Esophagus (tissue), 2 donors: ENCODE results near the gene NFATC3. TPM values are rescaled to one million over a fixed set of nuclear protein-coding genes. Genes with fewer than 3 reads are reported as not detected.
A peak's percentile ranks its signal among the peaks of the same experiment; 100 is the strongest.

Source experiments
- H3K27ac ChIP-seq, 2 donors: one replicate each; pipeline ENCODE4 v1.5.1; 2013; ENCODE audit warnings: low read depth in 2 of 2, mild to moderate bottlenecking in 2 of 2, inconsistent platforms in 1 of 2, low read length in 1 of 2, moderate library complexity in 1 of 2
- H3K27me3 ChIP-seq, 2 donors: one replicate each; pipeline ENCODE4 v1.6.1; 2013; ENCODE audit warnings: low read length in 2 of 2, control low read depth in 1 of 2, mild to moderate bottlenecking in 1 of 2; ENCODE audit not compliant: insufficient read depth in 2 of 2, control insufficient read depth in 1 of 2
- H3K36me3 ChIP-seq, 2 donors: one replicate each; pipeline ENCODE4 v1.6.1; 2013; ENCODE audit warnings: low read length in 1 of 2; ENCODE audit not compliant: control insufficient read depth in 2 of 2, insufficient read depth in 2 of 2
- H3K4me1 ChIP-seq, 2 donors: one replicate each; pipeline ENCODE4 v1.6.1; 2013; ENCODE audit warnings: low read length in 1 of 2; ENCODE audit not compliant: control insufficient read depth in 2 of 2, insufficient read depth in 2 of 2
- H3K4me3 ChIP-seq, 2 donors: one replicate each; pipeline ENCODE4 v1.5.1; 2013; ENCODE audit warnings: low read length in 2 of 2, mild to moderate bottlenecking in 2 of 2, low read depth in 1 of 2, moderate library complexity in 1 of 2
- H3K9me3 ChIP-seq, 2 donors: one replicate each; pipeline ENCODE4 v1.6.1; 2013; ENCODE audit warnings: mild to moderate bottlenecking in 2 of 2, low read depth in 1 of 2, low read length in 1 of 2, moderate library complexity in 1 of 2; ENCODE audit not compliant: control insufficient read depth in 2 of 2, insufficient read depth in 1 of 2
- WGBS, 2 donors: extraction: QIAGEN DNeasy Blood & Tissue Kit; methylation state at CpG; one replicate each; pipeline ENCODE4 v1.1.7; 2013; 5-methylcytosine and 5-hydroxymethylcytosine counted together
- polyA plus RNA-seq, 2 donors: library from polyadenylated mRNA; stranded (reverse); fragments of 200-250 nt; gene quantifications; one replicate each; pipeline ENCODE4 v1.2.3, GENCODE V29; 2013
- donor health status: healthy with polysubstance abuse.
- donor health status: Bipolar disorder and iron deficiency.

NFATC3 gene
- polyA plus RNA-seq, 2 donors: 4.0 to 5.5 TPM

DNA sequence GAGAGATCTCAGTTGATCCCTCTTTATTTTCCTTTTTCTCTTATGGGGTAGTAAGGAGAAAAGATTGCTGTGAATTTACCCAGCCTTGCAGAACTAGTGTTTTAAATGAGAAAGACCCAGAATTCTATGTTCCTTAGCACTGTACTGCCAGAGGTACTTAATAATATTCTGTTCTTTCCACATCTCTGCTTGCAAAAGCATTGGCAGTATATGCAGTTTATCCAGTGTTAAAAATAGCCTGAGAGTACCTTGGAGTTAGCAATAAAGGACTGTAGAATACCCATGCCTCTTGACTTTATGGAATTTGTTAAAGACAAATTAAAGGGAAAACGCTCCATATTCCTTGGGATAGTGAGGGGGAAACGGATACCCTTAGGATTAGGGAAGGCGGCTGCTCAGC lies 191.1 kb downstream of the NFATC3 start:
- peaks cover 0 to 8% of the 10 kb centered on the region in 2 donors for H3K4me1 ChIP-seq
- no peak overlapping the region for H3K4me3 ChIP-seq
- H3K27ac ChIP-seq: peak overlapping the region in 1 of 2 donors; percentile 44
- peaks cover 0 to 6% of the 10 kb centered on the region in 2 donors for H3K36me3 ChIP-seq
- no peaks in the 10 kb centered on the region for H3K27me3 ChIP-seq
- H3K9me3 ChIP-seq: no peaks in the 10 kb centered on the region
- 69 to 83% methylated on average over 3 of the region's 3 CpGs for WGBS, 2 donors

Other genes with a start within 250 kb of the NFATC3 start
- gene THAP11, start 243.1 kb upstream of the NFATC3 start, polyA plus RNA-seq: 10 to 100 TPM in 1 of 2 donors, 1 to 10 TPM in 1; 6.8 to 17.9 TPM
- gene NUTF2, start 238.4 kb upstream of the NFATC3 start, polyA plus RNA-seq: 100 to 1,000 TPM in 1 of 2 donors, 10 to 100 TPM in 1; 95.4 to 109 TPM
- 10 to 100 TPM; 35.5 to 65.0 TPM for gene CENPT, start 237.7 kb upstream of the NFATC3 start, polyA plus RNA-seq
- 10 to 100 TPM; 26.9 to 27.7 TPM for gene EDC4, start 212.3 kb upstream of the NFATC3 start, polyA plus RNA-seq
- 1 to 10 TPM in 1 of 2 donors, under 1 TPM in 1; 0.41 to 1.5 TPM for gene NRN1L, start 200.5 kb upstream of the NFATC3 start, polyA plus RNA-seq
- gene PSKH1, start 192.1 kb upstream of the NFATC3 start, polyA plus RNA-seq: 10 to 100 TPM; 12.5 to 13.7 TPM
- under 1 TPM; 0.41 to 0.77 TPM for gene CTRL, start 153.5 kb upstream of the NFATC3 start, polyA plus RNA-seq
- gene PSMB10, start 148.5 kb upstream of the NFATC3 start, polyA plus RNA-seq: 10 to 100 TPM; 39.5 to 54.8 TPM
- 10 to 100 TPM in 1 of 2 donors, 1 to 10 TPM in 1; 6.2 to 22.9 TPM for gene LCAT, start 141.2 kb upstream of the NFATC3 start, polyA plus RNA-seq
- 10 to 100 TPM in 1 of 2 donors, 1 to 10 TPM in 1; 9.1 to 17.4 TPM for gene SLC12A4, start 116.7 kb upstream of the NFATC3 start, polyA plus RNA-seq
- under 1 TPM in 1 of 2 donors, not detected in 1; 0.01 TPM for gene DPEP3, start 104.9 kb upstream of the NFATC3 start, polyA plus RNA-seq
- gene DPEP2, start 85.9 kb upstream of the NFATC3 start, polyA plus RNA-seq: under 1 TPM; 0.41 to 0.57 TPM
- under 1 TPM in 1 of 2 donors, not detected in 1; 0.04 TPM for gene DPEP2NB, start 69.5 kb upstream of the NFATC3 start, polyA plus RNA-seq
- 10 to 100 TPM in 1 of 2 donors, 1 to 10 TPM in 1; 4.0 to 13.1 TPM for gene DDX28, start 62.1 kb upstream of the NFATC3 start, polyA plus RNA-seq
- 10 to 100 TPM in 1 of 2 donors, 1 to 10 TPM in 1; 6.2 to 11.1 TPM for gene DUS2, start 62.1 kb upstream of the NFATC3 start, polyA plus RNA-seq
- 10 to 100 TPM; 80.5 to 90.5 TPM for gene ESRP2, start 150.8 kb downstream of the NFATC3 start, polyA plus RNA-seq
- gene PLA2G15, start 160.0 kb downstream of the NFATC3 start, polyA plus RNA-seq: 1 to 10 TPM; 3.9 to 5.2 TPM
- gene SLC7A6, start 179.2 kb downstream of the NFATC3 start, polyA plus RNA-seq: 1 to 10 TPM; 4.1 to 4.2 TPM
- 1 to 10 TPM; 4.4 to 4.9 TPM for gene SLC7A6OS, start 225.6 kb downstream of the NFATC3 start, polyA plus RNA-seq
- 10 to 100 TPM; 22.6 to 36.0 TPM for gene PRMT7, start 225.6 kb downstream of the NFATC3 start, polyA plus RNA-seq